Measurements from ENCODE around the gene GAGE12F. TPM values are rescaled to one million over a fixed set of nuclear protein-coding genes. Genes with fewer than 3 reads are reported as not detected.
"Not testable (repeated sequence)": the region's sequence is repeated elsewhere in the genome, so short reads cannot be mapped to it uniquely, and the experiment has no call there.

Gene GAGE12F
- total RNA-seq, 1 donor, result not detected

DNA sequence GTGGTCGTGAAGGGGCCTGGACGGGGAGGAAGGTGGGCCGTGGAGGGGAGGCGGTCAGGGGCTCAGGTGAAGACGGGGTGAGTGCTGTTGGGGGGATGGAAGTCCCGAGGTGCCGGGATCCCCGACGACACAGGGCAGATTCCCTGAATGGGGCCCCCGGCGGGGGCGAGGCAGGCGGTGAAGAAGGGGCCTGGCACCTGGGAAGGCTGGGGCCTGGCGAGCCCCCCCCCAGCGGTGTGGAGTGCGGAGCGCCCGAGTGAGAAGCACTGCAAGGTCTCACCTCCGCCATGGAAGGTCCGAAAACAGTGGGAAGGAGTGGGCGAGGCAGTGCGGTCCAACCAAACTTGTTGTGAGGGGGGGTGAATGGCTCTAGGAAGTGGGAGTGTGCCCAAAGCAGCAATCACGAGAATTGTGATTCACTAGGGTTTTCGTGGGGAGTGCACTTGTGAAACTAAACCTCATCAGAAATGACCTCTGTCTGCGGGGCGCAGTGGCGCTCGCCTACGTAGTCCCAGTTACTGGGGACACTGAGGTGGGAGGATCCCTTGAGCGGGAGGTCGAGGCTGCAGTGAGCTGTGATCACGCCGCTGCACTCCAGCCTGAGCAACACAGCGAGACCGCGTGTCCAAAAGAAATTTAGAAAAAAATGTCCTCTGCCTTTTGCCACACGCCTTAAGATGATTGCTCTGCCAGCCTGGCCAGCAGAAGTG, 29.3 kb downstream of the GAGE12F start:
- not testable (repeated sequence) for H3K79me2 ChIP-seq (ENCODE audit: insufficient read depth, low read length); H3K4me2 ChIP-seq (ENCODE audit: insufficient read depth, low read length); H3K27ac ChIP-seq (ENCODE audit: low read depth, low read length); DNase-seq (ENCODE audit: insufficient read length, low spot score, missing footprints); H3K4me3 ChIP-seq (ENCODE audit: insufficient read depth, low read length); H4K20me1 ChIP-seq (ENCODE audit: insufficient read depth, low read length); H3K36me3 ChIP-seq (ENCODE audit: insufficient read depth, low read length); H2AFZ ChIP-seq (ENCODE audit: low read length); H3K4me1 ChIP-seq (ENCODE audit: insufficient read depth, low read length); H3K27me3 ChIP-seq (ENCODE audit: insufficient read depth, low read length); H3K9me3 ChIP-seq (ENCODE audit: low read depth, low read length)

DNA sequence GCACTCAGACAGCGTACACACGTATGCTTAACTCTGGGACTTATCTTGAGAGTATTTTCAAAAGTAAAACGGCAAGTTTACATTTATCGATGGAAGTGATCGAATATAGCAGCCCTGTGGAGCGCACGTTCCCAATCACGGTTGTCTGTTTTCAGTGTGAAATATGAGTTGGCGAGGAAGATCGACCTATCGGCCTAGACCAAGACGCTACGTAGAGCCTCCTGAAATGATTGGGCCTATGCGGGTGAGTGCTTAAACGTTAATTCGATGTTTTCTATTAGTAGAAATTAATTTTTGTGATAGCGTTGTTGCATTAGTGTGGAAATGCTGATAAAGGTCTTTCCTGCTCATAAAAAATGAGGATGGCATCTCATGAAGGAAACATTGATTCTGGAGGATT, 29.8 kb downstream of the GAGE12F start:
- not testable (repeated sequence) for H3K79me2 ChIP-seq (ENCODE audit: insufficient read depth, low read length); H3K27ac ChIP-seq (ENCODE audit: low read depth, low read length); H3K9me3 ChIP-seq (ENCODE audit: low read depth, low read length); H2AFZ ChIP-seq (ENCODE audit: low read length); H3K4me2 ChIP-seq (ENCODE audit: insufficient read depth, low read length); H3K4me3 ChIP-seq (ENCODE audit: insufficient read depth, low read length); H3K4me1 ChIP-seq (ENCODE audit: insufficient read depth, low read length); DNase-seq (ENCODE audit: insufficient read length, low spot score, missing footprints); H4K20me1 ChIP-seq (ENCODE audit: insufficient read depth, low read length); H3K36me3 ChIP-seq (ENCODE audit: insufficient read depth, low read length); H3K27me3 ChIP-seq (ENCODE audit: insufficient read depth, low read length)

DNA sequence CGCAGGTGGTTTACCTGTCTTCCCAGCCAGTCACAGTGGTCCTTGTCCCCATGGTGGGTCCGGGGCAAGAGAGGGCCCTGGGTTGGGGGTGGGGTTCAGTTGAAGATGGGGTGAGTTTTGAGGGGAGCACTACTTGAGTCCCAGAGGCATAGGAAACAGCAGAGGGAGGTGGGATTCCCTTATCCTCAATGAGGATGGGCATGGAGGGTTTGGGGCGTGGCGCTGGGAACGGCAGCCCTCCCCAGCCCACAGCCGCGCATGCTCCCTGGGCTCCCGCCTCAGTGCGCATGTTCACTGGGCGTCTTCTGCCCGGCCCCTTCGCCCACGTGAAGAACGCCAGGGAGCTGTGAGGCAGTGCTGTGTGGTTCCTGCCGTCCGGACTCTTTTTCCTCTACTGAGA, 38.1 kb downstream of the GAGE12F start, which contains the start of gene GAGE1:
Gene GAGE1 (plus strand): TSS at position 301 of the 400 bp plus-strand sequence. CDS start 1,155 bp downstream, outside the sequence.
- H3K27ac ChIP-seq (ENCODE audit: low read depth, low read length); H3K9me3 ChIP-seq (ENCODE audit: low read depth, low read length); H4K20me1 ChIP-seq (ENCODE audit: insufficient read depth, low read length); H2AFZ ChIP-seq (ENCODE audit: low read length); H3K4me1 ChIP-seq (ENCODE audit: insufficient read depth, low read length); H3K4me3 ChIP-seq (ENCODE audit: insufficient read depth, low read length); H3K79me2 ChIP-seq (ENCODE audit: insufficient read depth, low read length); H3K4me2 ChIP-seq (ENCODE audit: insufficient read depth, low read length); H3K36me3 ChIP-seq (ENCODE audit: insufficient read depth, low read length); DNase-seq (ENCODE audit: insufficient read length, low spot score, missing footprints); H3K27me3 ChIP-seq (ENCODE audit: insufficient read depth, low read length): not testable (repeated sequence)

DNA sequence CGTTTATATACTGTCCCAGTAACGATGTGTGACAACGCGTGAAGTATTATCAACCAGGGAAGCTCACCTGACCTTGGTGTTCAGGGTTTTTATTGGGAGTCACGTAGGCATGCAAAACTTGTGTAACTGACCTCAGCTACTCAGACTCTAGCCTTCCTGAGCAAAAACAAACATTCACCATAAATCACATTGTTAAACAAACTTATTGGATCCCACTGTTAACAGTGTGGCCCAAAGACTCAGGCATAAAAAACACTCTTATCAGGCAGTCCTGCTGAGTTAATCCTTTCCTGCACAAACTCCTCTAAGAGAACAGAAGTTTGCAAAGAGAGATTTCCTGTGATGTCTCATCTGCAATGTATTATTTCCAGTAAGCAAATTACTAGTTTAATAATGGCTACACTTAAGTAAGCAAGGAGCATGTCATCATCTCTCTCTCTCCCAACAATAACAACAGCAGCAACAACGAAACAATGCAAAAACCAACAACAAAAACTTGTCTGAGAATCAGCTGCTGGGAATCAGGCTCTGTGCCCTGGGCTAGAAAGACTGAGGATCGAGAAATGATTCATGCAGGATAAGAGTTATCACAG, 50.2 kb downstream of the GAGE12F start:
- H3K4me1 ChIP-seq (ENCODE audit: insufficient read depth, low read length), result no peaks in the 10 kb centered on the region
- H3K79me2 ChIP-seq (ENCODE audit: insufficient read depth, low read length), result no peaks in the 10 kb centered on the region
- TF ChIP-seq, protein P1, sequence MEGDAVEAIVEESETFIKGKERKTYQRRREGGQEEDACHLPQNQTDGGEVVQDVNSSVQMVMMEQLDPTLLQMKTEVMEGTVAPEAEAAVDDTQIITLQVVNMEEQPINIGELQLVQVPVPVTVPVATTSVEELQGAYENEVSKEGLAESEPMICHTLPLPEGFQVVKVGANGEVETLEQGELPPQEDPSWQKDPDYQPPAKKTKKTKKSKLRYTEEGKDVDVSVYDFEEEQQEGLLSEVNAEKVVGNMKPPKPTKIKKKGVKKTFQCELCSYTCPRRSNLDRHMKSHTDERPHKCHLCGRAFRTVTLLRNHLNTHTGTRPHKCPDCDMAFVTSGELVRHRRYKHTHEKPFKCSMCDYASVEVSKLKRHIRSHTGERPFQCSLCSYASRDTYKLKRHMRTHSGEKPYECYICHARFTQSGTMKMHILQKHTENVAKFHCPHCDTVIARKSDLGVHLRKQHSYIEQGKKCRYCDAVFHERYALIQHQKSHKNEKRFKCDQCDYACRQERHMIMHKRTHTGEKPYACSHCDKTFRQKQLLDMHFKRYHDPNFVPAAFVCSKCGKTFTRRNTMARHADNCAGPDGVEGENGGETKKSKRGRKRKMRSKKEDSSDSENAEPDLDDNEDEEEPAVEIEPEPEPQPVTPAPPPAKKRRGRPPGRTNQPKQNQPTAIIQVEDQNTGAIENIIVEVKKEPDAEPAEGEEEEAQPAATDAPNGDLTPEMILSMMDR (IDR thresholded peaks at IDR 0.05; ENCODE audit: extremely low read depth, low read depth, low read length), result no peak
- H4K20me1 ChIP-seq (ENCODE audit: insufficient read depth, low read length), result no peaks in the 10 kb centered on the region
- H3K27ac ChIP-seq (ENCODE audit: low read depth, low read length), result no peak overlapping the region
- no peak overlapping the region for H3K4me2 ChIP-seq (ENCODE audit: insufficient read depth, low read length)
- no peak for DNase-seq (ENCODE audit: insufficient read length, low spot score, missing footprints)
- H2AFZ ChIP-seq (ENCODE audit: low read length), result no peak overlapping the region
- no peaks in the 10 kb centered on the region for H3K36me3 ChIP-seq (ENCODE audit: insufficient read depth, low read length)
- H3K4me3 ChIP-seq (ENCODE audit: insufficient read depth, low read length), result no peak overlapping the region
- H3K27me3 ChIP-seq (ENCODE audit: insufficient read depth, low read length), result no peaks in the 10 kb centered on the region
- no peaks in the 10 kb centered on the region for H3K9me3 ChIP-seq (ENCODE audit: low read depth, low read length)

Small RNA genes within 50 kb of the gene (small RNA-seq; reads per million reads assigned to genes)
- gene GAGE12B, result not detected

Other genes with a start within 250 kb of the GAGE12F start
- gene GAGE12J, start 238.8 kb upstream of the GAGE12F start, total RNA-seq, result not detected in 2 replicates
- not detected in 2 replicates for gene GAGE13, start 229.3 kb upstream of the GAGE12F start, total RNA-seq
- not detected in 2 replicates for gene GAGE12C, start 28.7 kb upstream of the GAGE12F start, total RNA-seq
- gene GAGE12D, start 19.1 kb upstream of the GAGE12F start, total RNA-seq, result not detected in 2 replicates
- not detected in 2 replicates for gene GAGE12E, start 9.6 kb upstream of the GAGE12F start, total RNA-seq
- gene GAGE12G, start 9.6 kb downstream of the GAGE12F start, total RNA-seq, result not detected in 2 replicates
- gene GAGE12H, start 19.1 kb downstream of the GAGE12F start, total RNA-seq, result not detected in 2 replicates
- gene GAGE2A, start 28.7 kb downstream of the GAGE12F start, total RNA-seq, result not detected in 2 replicates
- not detected in 2 replicates for gene GAGE1, start 38.2 kb downstream of the GAGE12F start, total RNA-seq
- not detected in 2 replicates for gene PAGE1, start 135.1 kb downstream of the GAGE12F start, total RNA-seq

Data from osteoblast (primary cell).